Memory B cell (primary cell): ENCODE results near the gene TMEM42.
"Not testable (repeated sequence)": the region's sequence is repeated elsewhere in the genome, so short reads cannot be mapped to it uniquely, and the experiment has no call there.

Experiments used
- ATAC-seq: fragments of 150-1000 bp; cut with Tn5 transposase; 2 replicates; pipeline ENCODE4 v1.10.0; 2021; ENCODE audit warnings: low read depth, mild to moderate bottlenecking, moderate library complexity
- DNase-seq, 2 donors: peaks; one replicate each; pipeline ENCODE4 v3.0.0; 2022; ENCODE audit warnings: low spot score in 2 of 2
- H3K27ac Mint-ChIP-seq: one replicate; pipeline ENCODE4 v1.8.0; 2022; ENCODE audit warnings: mild to moderate bottlenecking, moderate library complexity, mixed read lengths
- H3K27me3 Mint-ChIP-seq: one replicate; pipeline ENCODE4 v1.8.0; 2022; ENCODE audit warnings: mixed read lengths
- H3K36me3 Mint-ChIP-seq: one replicate; pipeline ENCODE4 v1.8.0; 2022; ENCODE audit warnings: mild to moderate bottlenecking, mixed read lengths
- H3K4me1 Mint-ChIP-seq: one replicate; pipeline ENCODE4 v1.8.0; 2022; ENCODE audit warnings: mixed read lengths
- H3K4me3 Mint-ChIP-seq: one replicate; pipeline ENCODE4 v1.8.0; 2022; ENCODE audit warnings: mild to moderate bottlenecking, moderate library complexity, mixed read lengths
- H3K9me3 Mint-ChIP-seq: one replicate; pipeline ENCODE4 v1.8.0; 2022; ENCODE audit warnings: mixed read lengths

Gene TMEM42

DNA sequence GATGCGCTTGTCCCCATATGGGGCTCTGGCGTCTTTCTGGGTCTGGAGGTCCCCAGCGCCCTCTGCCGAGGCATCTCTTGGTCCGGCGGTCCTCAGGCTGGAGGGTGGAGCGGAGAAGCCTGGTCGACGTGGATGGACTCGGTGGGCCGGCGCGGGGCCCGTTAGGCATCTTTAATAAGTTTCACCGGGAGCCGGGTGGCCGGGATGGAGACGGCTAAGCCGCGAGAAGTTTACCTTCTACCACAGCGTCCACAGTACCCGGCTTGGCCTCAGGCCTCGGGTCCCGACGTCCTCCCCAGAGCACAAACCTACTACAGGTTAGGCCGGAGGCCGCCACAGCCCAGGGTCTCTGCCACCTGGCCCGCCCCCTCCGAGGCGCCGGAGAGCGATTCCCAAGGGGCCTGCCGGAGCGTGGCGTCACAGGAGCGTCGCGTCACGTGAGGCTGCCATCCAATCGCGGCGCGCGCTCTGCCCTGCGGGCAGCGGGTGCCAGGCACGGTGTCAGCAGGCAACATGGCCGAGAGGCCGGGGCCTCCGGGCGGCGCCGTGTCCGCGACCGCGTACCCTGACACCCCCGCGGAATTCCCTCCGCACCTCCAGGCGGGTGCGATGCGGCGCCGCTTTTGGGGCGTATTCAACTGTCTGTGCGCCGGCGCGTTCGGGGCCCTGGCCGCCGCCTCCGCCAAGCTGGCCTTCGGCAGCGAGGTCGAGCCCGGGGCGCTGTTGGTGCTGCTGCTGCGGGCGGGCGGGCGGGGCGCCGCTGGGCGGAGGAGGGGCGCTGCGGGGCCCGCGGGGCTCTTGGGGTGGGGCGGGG lies at the start of gene TMEM42:
TMEM42 (plus strand) TSS at position 501 of the 814 bp plus-strand sequence; CDS start at position 514, 13 bp downstream.
- ATAC-seq (peak; percentile 94), DNase-seq (peak; percentile 91 to 92)
- H3K9me3 Mint-ChIP-seq, result no peaks in the 10 kb centered on the region
- peak within 1 kb of the TSS; percentile 89 for H3K4me3 Mint-ChIP-seq
- peak within 1 kb of the TSS; percentile 86 for H3K27ac Mint-ChIP-seq
- no peaks in the 10 kb centered on the region for H3K27me3 Mint-ChIP-seq
- peaks cover 15% of the 10 kb centered on the region for H3K4me1 Mint-ChIP-seq
- H3K36me3 Mint-ChIP-seq, result peaks cover 1% of the 10 kb centered on the region

DNA sequence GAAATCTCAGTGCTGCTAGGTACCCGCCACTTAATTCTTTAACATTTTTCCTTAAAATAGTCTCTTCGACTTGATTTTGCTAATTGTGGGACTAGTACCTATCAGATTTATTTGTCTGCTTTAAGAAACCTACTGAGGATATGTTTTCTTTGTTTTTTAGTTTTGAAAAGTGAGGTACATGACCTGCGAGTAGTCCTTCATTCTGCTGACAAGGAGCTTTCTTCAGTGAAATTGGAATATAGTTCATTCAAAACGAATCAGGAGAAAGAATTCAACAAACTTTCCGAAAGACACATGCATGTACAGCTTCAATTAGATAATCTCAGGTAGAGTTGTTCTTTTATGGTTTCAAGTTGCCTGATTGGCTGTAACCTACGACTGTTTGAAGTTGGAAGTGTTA lies 47.0 kb upstream of the TMEM42 start:
- no peak for DNase-seq
- Mint-ChIP-seq H3K36me3 (peaks cover 14% of the 10 kb centered on the region), H3K9me3 (peaks cover 2% of the 10 kb centered on the region), H3K27ac (no peak overlapping the region), H3K4me3 (no peak overlapping the region), H3K4me1 (no peaks in the 10 kb centered on the region), H3K27me3 (no peaks in the 10 kb centered on the region)
- no peak for ATAC-seq

GRCh38 chr3:44816334-44816733 lies 45.4 kb upstream of the TMEM42 start:
- peaks cover 14% of the 10 kb centered on the region for H3K36me3 Mint-ChIP-seq
- DNase-seq, H3K27ac Mint-ChIP-seq, H3K27me3 Mint-ChIP-seq, H3K9me3 Mint-ChIP-seq, ATAC-seq, H3K4me3 Mint-ChIP-seq, H3K4me1 Mint-ChIP-seq: not testable (repeated sequence)

- not testable (repeated sequence) for H3K27ac Mint-ChIP-seq, H3K4me3 Mint-ChIP-seq, H3K9me3 Mint-ChIP-seq, H3K4me1 Mint-ChIP-seq, H3K27me3 Mint-ChIP-seq, ATAC-seq, DNase-seq
- peaks cover 19% of the 10 kb centered on the region for H3K36me3 Mint-ChIP-seq
Measured at GRCh38 chr3:44821206-44821605, 40.5 kb upstream of the TMEM42 start.

DNA sequence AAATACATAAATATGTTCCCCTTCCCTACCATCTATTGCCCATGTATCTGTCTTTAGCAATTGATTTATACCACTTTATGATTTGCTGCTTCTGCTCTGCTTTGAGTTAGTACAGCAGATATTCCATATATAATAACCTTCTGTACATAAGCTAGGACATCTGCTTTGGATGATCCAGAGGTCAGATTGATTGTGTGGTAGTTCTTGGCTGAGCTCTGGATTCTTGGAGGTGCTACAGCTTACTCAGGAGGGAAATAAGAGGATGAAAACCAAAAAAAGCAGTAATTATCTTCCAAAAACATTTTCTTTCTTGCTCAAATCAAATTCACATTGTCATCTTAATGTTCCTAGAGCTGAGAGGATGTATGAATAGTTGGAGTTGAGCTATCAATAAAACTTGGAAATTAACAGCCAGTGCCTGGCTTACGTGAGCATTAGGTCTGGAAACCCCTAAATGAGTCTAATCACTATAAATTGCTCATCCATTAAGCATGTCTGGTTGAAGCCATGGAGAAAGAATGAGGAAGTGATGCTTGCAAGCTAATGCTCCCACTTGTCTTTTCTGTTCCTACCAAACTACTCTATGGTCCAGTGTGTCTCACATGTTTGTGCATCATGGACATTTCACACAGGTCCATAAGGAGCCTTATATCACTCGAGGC lies 36.3 kb upstream of the TMEM42 start:
- no peak for DNase-seq
- Mint-ChIP-seq H3K36me3 (peaks cover 5% of the 10 kb centered on the region), H3K27ac (no peak overlapping the region), H3K4me1 (no peaks in the 10 kb centered on the region), H3K9me3 (peaks cover 2% of the 10 kb centered on the region), H3K4me3 (no peak overlapping the region), H3K27me3 (no peaks in the 10 kb centered on the region)
- ATAC-seq, result no peak

- no peaks in the 10 kb centered on the region for H3K27me3 Mint-ChIP-seq
- DNase-seq (no peak), ATAC-seq (no peak)
- peaks cover 2% of the 10 kb centered on the region for H3K9me3 Mint-ChIP-seq
- H3K4me1 Mint-ChIP-seq, result no peaks in the 10 kb centered on the region
- H3K4me3 Mint-ChIP-seq, result no peak overlapping the region
- H3K36me3 Mint-ChIP-seq, result peaks cover 8% of the 10 kb centered on the region
- no peak overlapping the region for H3K27ac Mint-ChIP-seq
Measured at GRCh38 chr3:44827196-44827595, 34.5 kb upstream of the TMEM42 start.

GRCh38 chr3:44831232-44831631 lies 30.5 kb upstream of the TMEM42 start:
- DNase-seq, result no peak
- Mint-ChIP-seq H3K9me3 (peaks cover 3% of the 10 kb centered on the region), H3K27me3 (no peaks in the 10 kb centered on the region), H3K36me3 (peaks cover 7% of the 10 kb centered on the region), H3K4me1 (no peaks in the 10 kb centered on the region), H3K27ac (no peak overlapping the region), H3K4me3 (no peak overlapping the region)
- ATAC-seq, result no peak

DNA sequence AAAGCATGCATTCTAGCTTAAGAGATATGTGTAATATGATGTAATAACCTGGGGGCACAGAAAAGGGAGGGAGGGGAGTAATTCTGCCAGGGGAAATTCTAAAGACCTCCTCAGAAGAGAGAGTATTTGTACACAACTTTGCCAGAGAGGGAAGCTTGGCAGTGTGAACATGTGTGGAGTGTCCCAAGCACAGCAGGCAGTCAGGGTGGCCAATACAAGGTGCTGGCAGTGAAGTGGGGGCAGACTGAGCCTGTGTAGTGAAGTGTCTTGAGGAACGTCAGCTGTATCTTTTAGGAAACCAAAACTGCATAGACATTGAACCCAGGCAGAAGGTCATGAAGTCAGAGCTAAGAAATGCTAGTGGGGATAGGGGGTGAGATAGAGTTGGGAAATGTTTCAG lies 29.7 kb upstream of the TMEM42 start:
- ATAC-seq (no peak), DNase-seq (no peak)
- Mint-ChIP-seq H3K27me3 (no peaks in the 10 kb centered on the region), H3K9me3 (peaks cover 7% of the 10 kb centered on the region), H3K27ac (no peak overlapping the region), H3K4me1 (no peaks in the 10 kb centered on the region), H3K36me3 (peaks cover 9% of the 10 kb centered on the region), H3K4me3 (no peak overlapping the region)

GRCh38 chr3:44832965-44833364 lies 28.7 kb upstream of the TMEM42 start:
- DNase-seq (no peak), ATAC-seq (no peak)
- no peaks in the 10 kb centered on the region for H3K27me3 Mint-ChIP-seq
- H3K4me3 Mint-ChIP-seq, result no peak overlapping the region
- no peaks in the 10 kb centered on the region for H3K4me1 Mint-ChIP-seq
- no peak overlapping the region for H3K27ac Mint-ChIP-seq
- peaks cover 9% of the 10 kb centered on the region for H3K9me3 Mint-ChIP-seq
- H3K36me3 Mint-ChIP-seq, result peaks cover 9% of the 10 kb centered on the region

DNA sequence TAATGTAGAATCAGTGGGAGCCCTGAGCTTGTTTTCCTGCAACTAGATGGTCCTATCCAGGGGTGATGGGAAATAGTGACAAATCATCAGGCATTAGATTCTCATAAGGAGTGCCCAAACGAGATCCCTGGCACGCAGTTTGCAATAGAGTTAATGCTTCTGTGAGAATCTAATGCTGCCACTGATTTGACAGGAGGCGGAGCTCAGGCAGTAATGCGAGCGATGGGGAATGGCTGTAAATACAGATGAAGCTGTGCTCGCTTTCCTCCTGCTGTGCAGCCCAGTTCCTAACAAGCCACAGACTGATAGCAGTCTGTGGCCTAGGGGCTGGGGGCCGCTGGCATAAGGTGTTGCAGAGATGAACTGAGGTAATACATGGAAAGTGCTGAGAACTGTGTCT lies 28.3 kb upstream of the TMEM42 start:
- peaks cover 9% of the 10 kb centered on the region for H3K9me3 Mint-ChIP-seq
- no peaks in the 10 kb centered on the region for H3K27me3 Mint-ChIP-seq
- H3K4me1 Mint-ChIP-seq, result no peaks in the 10 kb centered on the region
- H3K36me3 Mint-ChIP-seq, result peaks cover 11% of the 10 kb centered on the region
- H3K4me3 Mint-ChIP-seq, result no peak overlapping the region
- ATAC-seq, result no peak
- H3K27ac Mint-ChIP-seq, result no peak overlapping the region
- DNase-seq, result no peak

DNA sequence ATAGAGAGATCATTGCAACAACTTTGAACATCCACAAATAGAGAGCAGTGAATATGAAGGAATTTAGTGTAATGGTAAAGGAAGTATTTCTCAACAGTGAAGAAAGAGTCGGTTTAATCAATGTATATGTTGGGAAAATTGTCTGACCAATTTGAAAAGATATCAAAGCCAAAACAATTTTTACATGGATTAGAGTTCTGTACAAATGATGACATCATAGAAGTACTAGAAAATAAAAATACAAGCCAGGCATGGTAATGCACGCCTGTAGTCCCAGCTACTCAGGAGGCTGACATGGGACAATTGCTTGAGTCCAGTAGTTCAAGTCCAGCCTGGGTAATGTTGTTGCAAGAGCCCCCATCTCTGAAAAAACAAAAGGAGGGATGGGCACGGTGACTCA lies 26.0 kb upstream of the TMEM42 start:
- H3K4me3 Mint-ChIP-seq, result no peak overlapping the region
- no peaks in the 10 kb centered on the region for H3K4me1 Mint-ChIP-seq
- ATAC-seq, result no peak
- DNase-seq, result no peak
- H3K9me3 Mint-ChIP-seq, result peaks cover 9% of the 10 kb centered on the region
- H3K36me3 Mint-ChIP-seq, result peaks cover 14% of the 10 kb centered on the region
- no peaks in the 10 kb centered on the region for H3K27me3 Mint-ChIP-seq
- H3K27ac Mint-ChIP-seq, result no peak overlapping the region

DNA sequence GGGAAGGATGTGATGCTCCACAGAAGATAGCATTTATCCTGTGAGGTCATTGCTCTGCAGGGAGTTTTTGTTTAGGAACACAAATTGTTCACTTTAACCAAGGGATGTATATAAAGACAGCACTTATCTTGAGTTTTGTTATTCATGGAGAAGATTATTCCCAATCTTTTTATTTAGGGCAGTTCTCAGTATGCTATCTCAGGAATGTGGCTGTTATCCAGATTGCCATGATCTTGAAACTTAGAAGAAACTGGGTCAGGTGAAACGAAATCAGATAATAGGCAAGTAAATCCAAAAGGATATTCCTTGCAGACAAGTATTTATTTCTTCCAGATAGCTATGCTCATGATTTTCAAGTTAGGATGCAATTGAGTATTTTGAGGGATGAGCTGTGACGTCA lies 19.3 kb upstream of the TMEM42 start:
- no peaks in the 10 kb centered on the region for H3K4me1 Mint-ChIP-seq
- H3K4me3 Mint-ChIP-seq, result no peak overlapping the region
- DNase-seq (no peak), ATAC-seq (no peak)
- no peaks in the 10 kb centered on the region for H3K9me3 Mint-ChIP-seq
- no peaks in the 10 kb centered on the region for H3K27me3 Mint-ChIP-seq
- no peak overlapping the region for H3K27ac Mint-ChIP-seq
- peaks cover 10% of the 10 kb centered on the region for H3K36me3 Mint-ChIP-seq

DNA sequence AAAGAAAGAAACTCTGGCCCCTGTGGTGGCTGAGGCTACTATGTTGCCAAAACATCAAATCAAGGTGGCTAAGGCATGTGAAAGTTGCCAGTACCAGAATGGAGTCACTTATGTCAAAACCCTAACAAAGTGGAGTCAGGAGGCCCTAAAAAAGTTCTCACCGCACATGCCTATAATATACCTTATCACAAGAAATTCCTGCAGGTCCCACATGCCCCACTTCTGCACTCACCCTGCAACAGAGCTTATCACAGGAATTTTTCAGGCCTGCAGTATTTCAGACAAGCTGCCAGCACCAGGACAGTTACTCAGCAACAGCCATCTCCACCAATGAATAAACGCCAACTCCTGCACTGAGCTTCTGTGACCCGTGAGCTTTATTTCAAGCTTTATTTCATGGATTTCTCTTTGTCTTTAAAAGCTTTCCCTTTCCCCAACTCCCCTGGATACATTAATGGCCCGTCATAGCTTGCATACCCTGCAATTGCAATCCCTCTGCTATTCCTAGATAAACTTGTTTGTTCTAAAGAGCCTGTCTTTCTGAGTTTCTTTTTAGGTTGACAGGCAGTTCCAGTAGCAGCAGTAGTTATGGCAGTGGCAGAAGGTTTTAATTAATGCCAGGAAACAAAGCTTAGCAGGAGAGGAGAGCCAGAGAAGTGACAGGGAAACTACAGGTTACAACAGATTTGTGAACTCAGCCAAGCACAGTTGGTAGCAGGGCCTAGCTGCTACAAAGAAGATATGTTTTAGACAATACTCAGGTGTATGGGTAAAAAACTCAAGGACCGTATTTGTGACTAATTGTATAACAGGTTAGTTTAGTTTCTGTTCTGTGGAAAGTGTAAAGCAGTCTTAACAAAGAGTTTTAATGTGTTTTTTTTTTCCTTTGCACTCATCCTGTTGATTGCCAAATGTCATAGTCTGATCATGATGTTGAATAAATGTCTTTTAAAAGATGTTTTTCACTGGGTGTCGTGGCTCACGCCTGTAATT lies 15.9 kb upstream of the TMEM42 start:
- Mint-ChIP-seq H3K27ac (no peak overlapping the region), H3K27me3 (no peaks in the 10 kb centered on the region), H3K4me3 (no peak overlapping the region), H3K4me1 (no peaks in the 10 kb centered on the region), H3K36me3 (peaks cover 6% of the 10 kb centered on the region), H3K9me3 (no peaks in the 10 kb centered on the region)
- ATAC-seq (no peak), DNase-seq (no peak)

- DNase-seq, result no peak
- no peak for ATAC-seq
- Mint-ChIP-seq H3K27ac (no peak overlapping the region), H3K9me3 (no peaks in the 10 kb centered on the region), H3K4me1 (no peaks in the 10 kb centered on the region), H3K4me3 (no peak overlapping the region), H3K27me3 (no peaks in the 10 kb centered on the region), H3K36me3 (peaks cover 4% of the 10 kb centered on the region)
Measured at GRCh38 chr3:44848634-44849033, 13.1 kb upstream of the TMEM42 start.
